ENCODE data around the gene PRR33. TPM values are rescaled to one million over a fixed set of nuclear protein-coding genes. Genes with fewer than 3 reads are reported as not detected.

PRR33 gene
- total RNA-seq, 1 donor from 2014 or later = not detected

DNA sequence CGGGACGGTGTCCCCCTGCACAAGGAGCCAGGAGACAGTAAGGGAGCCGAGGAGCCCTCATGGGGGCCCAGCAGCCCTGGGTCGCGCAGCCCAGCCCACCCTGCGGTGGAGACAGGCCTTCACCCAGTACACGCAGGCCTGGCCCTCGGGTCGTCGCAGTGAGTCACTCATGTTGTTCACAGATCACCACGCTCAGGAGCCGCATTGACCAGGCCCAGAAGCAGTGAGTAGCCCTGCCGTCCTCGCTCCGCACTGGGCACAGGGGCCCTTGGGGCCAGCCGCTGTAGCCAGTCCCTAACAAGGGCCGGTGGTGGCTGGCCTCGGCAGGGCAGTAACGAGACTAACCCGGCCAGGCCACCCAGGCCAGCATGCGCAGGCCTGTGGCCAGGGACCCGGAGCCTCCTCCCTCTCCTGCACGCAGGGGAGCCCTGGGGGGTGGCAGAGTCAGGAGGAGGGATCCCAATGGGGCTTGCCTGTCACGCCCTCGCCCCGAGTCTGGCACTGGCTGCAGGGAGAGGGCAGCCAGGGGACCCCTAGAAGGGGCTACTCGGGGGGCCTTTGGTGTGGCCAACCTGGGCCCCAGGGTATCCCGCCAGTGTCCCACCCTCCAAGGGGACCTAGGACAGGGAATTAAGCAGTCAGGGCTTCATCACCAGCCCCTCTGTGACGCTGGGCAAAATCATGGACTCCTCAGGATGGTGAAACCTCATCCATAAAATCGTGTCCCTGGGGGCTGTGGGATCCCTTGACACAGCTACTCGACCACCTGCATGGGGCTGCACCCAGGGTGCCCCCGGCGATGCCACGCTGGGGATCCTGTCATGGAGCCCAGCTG, 45.3 kb upstream of the PRR33 start:
- Mint-ChIP-seq H3K4me1 (ENCODE audit: low read depth) (peaks cover 13% of the 10 kb centered on the region), H3K4me3 (ENCODE audit: unreplicated experiment) (no peak overlapping the region), H3K27me3 (ENCODE audit: low read depth) (peaks cover 7% of the 10 kb centered on the region), H3K27ac (ENCODE audit: unreplicated experiment) (no peak overlapping the region), H3K9me3 (ENCODE audit: low read depth) (no peaks in the 10 kb centered on the region), H3K36me3 (ENCODE audit: low read depth) (no peaks in the 10 kb centered on the region)
- TF ChIP-seq CTCF (IDR thresholded peaks at IDR 0.05) = no peak
- peak; percentile 89 for DNase-seq (ENCODE audit: low spot score)

DNA sequence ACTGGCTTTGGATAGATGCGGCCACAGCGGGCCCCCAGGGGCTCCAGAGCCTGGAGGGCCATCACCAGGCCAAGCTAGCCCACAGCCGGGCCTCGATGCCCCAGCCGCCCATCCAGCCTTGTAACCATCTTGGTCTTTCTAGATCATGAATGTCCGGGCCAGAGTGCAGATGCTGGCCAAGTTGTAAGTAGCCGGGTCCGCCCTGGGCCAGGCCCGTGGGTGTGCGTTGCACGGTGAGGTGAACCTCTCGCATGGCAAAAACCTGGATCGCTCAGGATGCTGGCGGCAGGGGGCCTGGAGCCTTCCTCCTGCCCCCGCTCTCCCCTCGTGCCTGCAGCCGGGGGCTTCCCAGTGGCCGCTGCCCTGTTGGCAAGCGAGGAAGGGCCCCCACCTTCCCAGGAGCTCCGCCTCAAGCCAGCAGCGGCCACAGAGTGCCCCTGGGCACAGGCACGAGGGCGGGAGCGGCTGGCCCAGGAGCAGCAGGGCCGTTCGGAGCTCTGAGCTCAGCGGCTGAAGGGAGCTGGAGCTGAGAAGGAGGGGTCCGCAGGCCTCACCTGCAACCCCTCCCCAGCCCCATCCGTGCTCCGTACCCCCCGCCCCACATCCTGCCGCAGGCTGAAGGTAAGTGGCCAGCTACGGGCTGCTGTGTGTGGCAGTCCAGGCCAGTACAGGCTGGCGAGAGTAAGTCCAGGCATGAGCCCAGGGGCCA, 44.5 kb upstream of the PRR33 start:
- Mint-ChIP-seq H3K4me1 (ENCODE audit: low read depth) (peaks cover 19% of the 10 kb centered on the region), H3K9me3 (ENCODE audit: low read depth) (no peaks in the 10 kb centered on the region), H3K27ac (ENCODE audit: unreplicated experiment) (no peak overlapping the region), H3K4me3 (ENCODE audit: unreplicated experiment) (no peak overlapping the region), H3K36me3 (ENCODE audit: low read depth) (no peaks in the 10 kb centered on the region), H3K27me3 (ENCODE audit: low read depth) (peaks cover 7% of the 10 kb centered on the region)
- DNase-seq (ENCODE audit: low spot score) = no peak
- TF ChIP-seq CTCF (IDR thresholded peaks at IDR 0.05) = no peak

DNA sequence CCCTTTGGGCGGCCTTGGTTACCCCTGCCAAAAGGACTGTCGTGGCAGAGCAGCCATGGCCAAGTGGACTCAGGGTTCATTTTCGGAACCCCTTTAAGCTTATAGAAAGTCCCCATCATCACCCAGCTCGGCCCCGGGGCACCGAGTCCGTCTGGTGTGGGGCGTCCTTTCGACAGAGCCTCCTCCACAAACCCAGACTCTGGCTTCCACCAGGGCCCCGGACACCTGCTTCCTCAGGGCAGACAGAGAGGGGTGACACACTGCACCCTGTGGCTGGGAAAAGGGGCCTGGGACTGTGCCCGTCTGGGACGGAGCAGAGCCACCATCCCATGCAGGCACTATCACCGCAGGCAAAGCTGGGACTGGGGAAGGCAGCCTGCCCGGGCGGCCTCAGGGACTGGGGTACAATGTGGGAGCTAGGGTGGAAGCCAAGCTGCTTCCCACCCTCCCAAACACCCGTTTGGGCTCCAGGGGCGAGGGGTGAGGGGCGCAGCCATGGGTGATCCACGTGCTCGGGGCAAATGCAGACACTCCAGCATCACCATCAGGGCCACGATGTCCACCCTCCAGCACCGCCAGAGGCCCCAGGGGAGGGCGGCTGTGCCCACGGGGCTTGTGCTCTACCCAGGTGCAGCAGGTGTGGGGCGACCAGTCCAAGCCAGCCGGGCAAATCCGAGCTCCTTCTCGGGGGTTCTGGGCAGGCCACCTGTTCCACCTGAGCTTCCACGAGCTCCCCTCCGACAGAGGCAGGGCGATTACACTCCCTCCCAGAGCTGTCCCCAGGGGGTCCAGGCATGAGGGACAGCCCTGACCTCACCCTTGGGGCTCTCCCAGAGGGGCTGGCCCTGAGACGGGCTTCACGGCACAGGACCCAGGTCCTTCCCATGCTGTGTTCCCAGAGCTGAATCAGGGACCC, 43.7 kb upstream of the PRR33 start:
- H3K9me3 Mint-ChIP-seq (ENCODE audit: low read depth) = no peaks in the 10 kb centered on the region
- H3K36me3 Mint-ChIP-seq (ENCODE audit: low read depth) = no peaks in the 10 kb centered on the region
- H3K4me1 Mint-ChIP-seq (ENCODE audit: low read depth) = peaks cover 17% of the 10 kb centered on the region
- H3K27ac Mint-ChIP-seq (ENCODE audit: unreplicated experiment) = no peak overlapping the region
- peak; percentile 84 for DNase-seq (ENCODE audit: low spot score)
- no peak overlapping the region for H3K4me3 Mint-ChIP-seq (ENCODE audit: unreplicated experiment)
- peaks cover 7% of the 10 kb centered on the region for H3K27me3 Mint-ChIP-seq (ENCODE audit: low read depth)
- TF ChIP-seq CTCF (IDR thresholded peaks at IDR 0.05) = no peak

- Mint-ChIP-seq H3K27ac (ENCODE audit: unreplicated experiment) (no peak overlapping the region), H3K4me3 (ENCODE audit: unreplicated experiment) (no peak overlapping the region), H3K27me3 (ENCODE audit: low read depth) (peaks cover 7% of the 10 kb centered on the region), H3K36me3 (ENCODE audit: low read depth) (no peaks in the 10 kb centered on the region), H3K9me3 (ENCODE audit: low read depth) (no peaks in the 10 kb centered on the region), H3K4me1 (ENCODE audit: low read depth) (peaks cover 9% of the 10 kb centered on the region)
- DNase-seq (ENCODE audit: low spot score) = peak; percentile 79
- no peak for TF ChIP-seq CTCF (IDR thresholded peaks at IDR 0.05)
Observed at GRCh38 chr11:1934335-1935155, 42.9 kb upstream of the PRR33 start.
